PC-9 (cell line): ENCODE results near the gene SH3BP4. TPM values are rescaled to one million over a fixed set of nuclear protein-coding genes. Genes with fewer than 3 reads are reported as not detected.

Source experiments
- BruUV-seq: library from RNA; stranded (reverse); fragments of 400-500 nt; replicated peaks from 2 replicates; lab custom pipeline; 2021; lab: Mats Ljungman, UMichigan
- CTCF ChIA-PET: fragments of 300-600 bp; sonication (Branson Sonifier 250); formaldehyde crosslinking; loops from one replicate; lab custom pipeline; 2022; ENCODE audit warnings: antibody characterized with exemption; lab: Charles Lee
- POLR2A ChIA-PET: fragments of 300-600 bp; sonication (Branson Sonifier 250); formaldehyde crosslinking; loops from one replicate; lab custom pipeline; 2022; ENCODE audit warnings: antibody characterized with exemption; ENCODE audit not compliant: unreplicated experiment; lab: Charles Lee
- DNase-seq, 2 experiments: peaks; one replicate each; pipeline versions ENCODE4 v3.0.0 to v3.0.0-alpha.2; 2015 to 2022; ENCODE audit warnings: mixed read lengths in 1 of 2
- H2AFZ ChIP-seq: fragments of 200-600 bp; sonication (generic); 2 replicates; pipeline ENCODE4 v1.8.1; 2017; ENCODE audit warnings: antibody characterized with exemption
- H3F3A ChIP-seq: fragments of 200-600 bp; sonication (generic); 2 replicates; pipeline ENCODE4 v1.8.1; 2017; ENCODE audit warnings: antibody characterized with exemption, mild to moderate bottlenecking, low read depth; ENCODE audit not compliant: insufficient read depth
- H3K27ac ChIP-seq: fragments of 200-600 bp; sonication (generic); 2 replicates; pipeline ENCODE4 v1.6.1; 2016; ENCODE audit warnings: mixed run types
- H3K27me3 ChIP-seq: fragments of 200-600 bp; sonication (generic); 2 replicates; pipeline ENCODE4 v1.6.1; 2016; ENCODE audit warnings: low read depth, mixed run types; ENCODE audit not compliant: insufficient read depth
- H3K36me3 ChIP-seq: fragments of 200-600 bp; sonication (generic); 2 replicates; pipeline ENCODE4 v1.6.1; 2016; ENCODE audit warnings: low read depth, mixed run types
- H3K4me1 ChIP-seq: fragments of 200-600 bp; sonication (generic); replicated peaks from 2 replicates; pipeline ENCODE4 v1.6.1; 2016; ENCODE audit warnings: mixed run types; ENCODE audit not compliant: insufficient read depth
- H3K4me2 ChIP-seq: fragments of 200-600 bp; sonication (generic); 2 replicates; pipeline ENCODE4 v1.6.1; 2017; ENCODE audit warnings: mixed run types
- H3K4me3 ChIP-seq: fragments of 200-600 bp; sonication (generic); 2 replicates; pipeline ENCODE4 v1.6.1; 2016; ENCODE audit warnings: mixed run types
- H3K79me2 ChIP-seq: fragments of 200-600 bp; sonication (generic); 2 replicates; pipeline ENCODE4 v1.6.1; 2017; ENCODE audit warnings: low read depth, mixed run types
- H3K9me2 ChIP-seq: fragments of 200-600 bp; sonication (generic); 2 replicates; pipeline ENCODE4 v1.8.1; 2017; ENCODE audit warnings: mild to moderate bottlenecking; ENCODE audit not compliant: insufficient read depth
- H3K9me3 ChIP-seq: fragments of 200-600 bp; sonication (generic); 2 replicates; pipeline ENCODE4 v1.8.1; 2016; ENCODE audit warnings: low read depth; ENCODE audit not compliant: insufficient read depth
- H4K20me1 ChIP-seq: fragments of 200-600 bp; sonication (generic); 2 replicates; pipeline ENCODE4 v1.8.1; 2017; ENCODE audit not compliant: insufficient read depth
- CTCF ChIP-seq: fragments of 200-600 bp; sonication (generic); conservative IDR thresholded peaks from 2 replicates; pipeline ENCODE4 v1.6.1; 2017; ENCODE audit warnings: mixed run types, antibody characterized with exemption, mild to moderate bottlenecking, moderate library complexity
- EZH2 ChIP-seq: fragments of 200-600 bp; sonication (generic); IDR thresholded peaks from 2 replicates; pipeline ENCODE4 v1.8.0; 2017; ENCODE audit warnings: antibody characterized with exemption, low read depth
- intact Hi-C: fragments of 100-400 bp; cut with micrococcal nuclease; formaldehyde crosslinking; loops from one replicate; pipeline ENCODE4 v1.10.0; 2022; ENCODE audit not compliant: unreplicated experiment
- total RNA-seq: library from RNA; stranded (reverse); gene quantifications from 2 replicates; pipeline ENCODE4 v1.2.3, GENCODE V29; 2021

SH3BP4 gene
- total RNA-seq, 1 experiment from 2014 or later: 131 TPM

- Histone ChIP-seq H4K20me1 (no peaks in the 10 kb centered on the region), H3K27me3 (no peaks in the 10 kb centered on the region), H2AFZ (no peak overlapping the region), H3K27ac (no peak overlapping the region), H3K79me2 (no peaks in the 10 kb centered on the region), H3K36me3 (no peaks in the 10 kb centered on the region), H3K4me1 (no peaks in the 10 kb centered on the region), H3F3A (peaks cover 9% of the 10 kb centered on the region; the same call in 1 of the 2 replicates), H3K4me2 (no peak overlapping the region), H3K4me3 (no peak overlapping the region), H3K9me2 (no peaks in the 10 kb centered on the region), H3K9me3 (peaks cover 7% of the 10 kb centered on the region; the same call in 1 of the 2 replicates)
- ChIA-PET CTCF (no interaction called here), POLR2A (no interaction called here)
- TF ChIP-seq CTCF (no peak), EZH2 (no peak)
- intact Hi-C loops: no loop called here
- BruUV-seq: no TSS peak
- DNase-seq: no peak
Observed at GRCh38 chr2:234945339-234945873, 6.4 kb upstream of the SH3BP4 start.

- no TSS peak for BruUV-seq
- no peak for TF ChIP-seq EZH2
- TF ChIP-seq CTCF: no peak
- no peak overlapping the region for H3K4me2 ChIP-seq
- no peak overlapping the region for H3K27ac ChIP-seq
- POLR2A ChIA-PET: no interaction called here
- no peaks in the 10 kb centered on the region for H3K9me2 ChIP-seq
- no peak overlapping the region for H2AFZ ChIP-seq
- DNase-seq: no peak
- H3F3A ChIP-seq: peaks cover 9% of the 10 kb centered on the region; the same call in 1 of the 2 replicates
- peaks cover 6% of the 10 kb centered on the region; the same call in 1 of the 2 replicates for H3K4me1 ChIP-seq
- H3K79me2 ChIP-seq: peaks cover 10% of the 10 kb centered on the region
- H4K20me1 ChIP-seq: no peaks in the 10 kb centered on the region
- no peaks in the 10 kb centered on the region for H3K36me3 ChIP-seq
- no peaks in the 10 kb centered on the region for H3K27me3 ChIP-seq
- no peak overlapping the region for H3K4me3 ChIP-seq
- peaks cover 7% of the 10 kb centered on the region; the same call in 1 of the 2 replicates for H3K9me3 ChIP-seq
- CTCF ChIA-PET: no interaction called here
- intact Hi-C loops: no loop called here
Observed at GRCh38 chr2:234947556-234947955, 4.3 kb upstream of the SH3BP4 start.

- H4K20me1 ChIP-seq: peaks cover 3% of the 10 kb centered on the region; the same call in 1 of the 2 replicates
- peaks cover 20% of the 10 kb centered on the region for H3K4me1 ChIP-seq
- H3K27me3 ChIP-seq: no peaks in the 10 kb centered on the region
- H3K79me2 ChIP-seq: peaks cover 34% of the 10 kb centered on the region
- CTCF ChIA-PET: interaction anchor here (0.7 kb wide), 1 partner anchor 184 kb away, joined by 6 read pairs; no protein-coding TSS in a partner anchor
- BruUV-seq: no TSS peak
- intact Hi-C loops: loop anchor here (2.0 to 10.0 kb wide), 5 partner anchors 109 to 975 kb away; no protein-coding TSS in a partner anchor
- H3K9me2 ChIP-seq: no peaks in the 10 kb centered on the region
- H2AFZ ChIP-seq: no peak overlapping the region
- no peak overlapping the region for H3K4me2 ChIP-seq
- H3F3A ChIP-seq: peaks cover 9% of the 10 kb centered on the region; the same call in 1 of the 2 replicates
- H3K4me3 ChIP-seq: no peak overlapping the region
- DNase-seq: peak in 1 of 2 experiments; percentile 67
- no peak overlapping the region for H3K27ac ChIP-seq
- H3K36me3 ChIP-seq: no peaks in the 10 kb centered on the region
- H3K9me3 ChIP-seq: no peaks in the 10 kb centered on the region
- TF ChIP-seq EZH2: no peak
- TF ChIP-seq CTCF: no peak
- POLR2A ChIA-PET: interaction anchor here (0.5 to 0.7 kb wide), 5 partner anchors 12 to 453 kb away, joined by 3 to 6 read pairs (median 4); no protein-coding TSS in a partner anchor
Observed at GRCh38 chr2:234949762-234950434, 1.9 kb upstream of the SH3BP4 start.
